ENCODE data around the gene SRGAP1.

GRCh38 chr12:64187370-64187769 is 342.9 kb downstream of the SRGAP1 start:
- TF ChIP-seq CTCF (IDR thresholded peaks at IDR 0.05; ENCODE audit: poor library complexity) (no peak), EZH2 (IDR thresholded peaks at IDR 0.05; ENCODE audit: borderline replicate concordance) (no peak)
